Astrocyte (in vitro differentiated cells and primary cell): ENCODE results near the gene USP25.

Experiments
- EZH2 ChIP-seq: IDR thresholded peaks from 2 replicates; pipeline ENCODE4 v1.6.1; 2012; ENCODE audit warnings: mild to moderate bottlenecking, low read length, inconsistent platforms; ENCODE audit not compliant: insufficient read depth
- TF ChIP-seq, protein P1 (sequence below): IDR thresholded peaks from 2 replicates; pipeline ENCODE4 v1.5.1; 2011; ENCODE audit warnings: low read depth, mild to moderate bottlenecking, inconsistent platforms, low read length, moderate library complexity; ENCODE audit not compliant: insufficient read depth

DNA sequence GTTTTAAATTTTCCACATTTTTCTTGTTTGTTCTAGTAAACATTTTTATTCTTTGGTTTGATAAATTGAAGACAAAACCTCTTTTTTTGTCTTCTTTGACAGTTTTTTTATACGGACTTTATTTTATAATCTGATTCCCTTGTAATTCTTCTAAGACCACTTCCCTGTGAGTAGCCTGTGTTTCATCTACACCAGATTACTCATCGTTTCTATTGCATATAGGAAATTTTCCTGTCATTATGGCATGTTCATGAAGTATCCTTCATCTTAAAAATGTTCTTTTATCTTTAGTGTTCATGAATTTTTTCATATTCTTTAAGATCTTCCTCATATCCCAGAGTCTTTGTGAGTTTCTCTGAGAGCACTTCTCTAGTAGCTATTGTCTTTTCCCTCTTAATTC lies 109.8 kb downstream of the USP25 start:
- TF ChIP-seq EZH2 = no peak
- TF ChIP-seq, protein P1, sequence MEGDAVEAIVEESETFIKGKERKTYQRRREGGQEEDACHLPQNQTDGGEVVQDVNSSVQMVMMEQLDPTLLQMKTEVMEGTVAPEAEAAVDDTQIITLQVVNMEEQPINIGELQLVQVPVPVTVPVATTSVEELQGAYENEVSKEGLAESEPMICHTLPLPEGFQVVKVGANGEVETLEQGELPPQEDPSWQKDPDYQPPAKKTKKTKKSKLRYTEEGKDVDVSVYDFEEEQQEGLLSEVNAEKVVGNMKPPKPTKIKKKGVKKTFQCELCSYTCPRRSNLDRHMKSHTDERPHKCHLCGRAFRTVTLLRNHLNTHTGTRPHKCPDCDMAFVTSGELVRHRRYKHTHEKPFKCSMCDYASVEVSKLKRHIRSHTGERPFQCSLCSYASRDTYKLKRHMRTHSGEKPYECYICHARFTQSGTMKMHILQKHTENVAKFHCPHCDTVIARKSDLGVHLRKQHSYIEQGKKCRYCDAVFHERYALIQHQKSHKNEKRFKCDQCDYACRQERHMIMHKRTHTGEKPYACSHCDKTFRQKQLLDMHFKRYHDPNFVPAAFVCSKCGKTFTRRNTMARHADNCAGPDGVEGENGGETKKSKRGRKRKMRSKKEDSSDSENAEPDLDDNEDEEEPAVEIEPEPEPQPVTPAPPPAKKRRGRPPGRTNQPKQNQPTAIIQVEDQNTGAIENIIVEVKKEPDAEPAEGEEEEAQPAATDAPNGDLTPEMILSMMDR = no peak
